ENCODE data around the gene TBXAS1. TPM values are rescaled to one million over a fixed set of nuclear protein-coding genes. Genes with fewer than 3 reads are reported as not detected.

The TBXAS1 gene
- total and polyA plus RNA-seq, 2 experiments from 2014 or later: 1.3 TPM; not detected in 1

GRCh38 chr7:139948587-139949335 is 119.7 kb downstream of the TBXAS1 start:
- peaks cover 5% of the 10 kb centered on the region; the same call in 2 of the 3 replicates for H3K4me1 Mint-ChIP-seq
- Histone ChIP-seq H3F3A (replicated peaks; ENCODE audit: low read depth) (no peaks in the 10 kb centered on the region), H3K4me2 (no peak overlapping the region), H3K4me1 (ENCODE audit: insufficient read depth) (0 out of 2 replicates have a peak, but pooled peaks cover 7% of the 10 kb centered on the region), H3K27me3 (ENCODE audit: insufficient read depth) (no peaks in the 10 kb centered on the region), H3K9me2 (ENCODE audit: insufficient read depth) (0 out of 2 replicates have a peak, but pooled peaks cover 10% of the 10 kb centered on the region), H3K36me3 (ENCODE audit: insufficient read depth) (no peaks in the 10 kb centered on the region; the same call in 1 of the 2 replicates), H2AFZ (no peak overlapping the region), H4K20me1 (replicated peaks; ENCODE audit: insufficient read depth) (no peaks in the 10 kb centered on the region), H3K27ac (ENCODE audit: low read depth) (no peak overlapping the region), H3K4me3 (no peak overlapping the region), H3K79me2 (replicated peaks; ENCODE audit: insufficient read depth) (no peaks in the 10 kb centered on the region)
- TF ChIP-seq ETS1 (IDR thresholded peaks at IDR 0.05): no peak
- TF ChIP-seq JUNB (IDR thresholded peaks at IDR 0.05; ENCODE audit: unreplicated experiment): no peak
- no peak for TF ChIP-seq REST (IDR thresholded peaks at IDR 0.05; ENCODE audit: unreplicated experiment)
- TF ChIP-seq, protein P1, sequence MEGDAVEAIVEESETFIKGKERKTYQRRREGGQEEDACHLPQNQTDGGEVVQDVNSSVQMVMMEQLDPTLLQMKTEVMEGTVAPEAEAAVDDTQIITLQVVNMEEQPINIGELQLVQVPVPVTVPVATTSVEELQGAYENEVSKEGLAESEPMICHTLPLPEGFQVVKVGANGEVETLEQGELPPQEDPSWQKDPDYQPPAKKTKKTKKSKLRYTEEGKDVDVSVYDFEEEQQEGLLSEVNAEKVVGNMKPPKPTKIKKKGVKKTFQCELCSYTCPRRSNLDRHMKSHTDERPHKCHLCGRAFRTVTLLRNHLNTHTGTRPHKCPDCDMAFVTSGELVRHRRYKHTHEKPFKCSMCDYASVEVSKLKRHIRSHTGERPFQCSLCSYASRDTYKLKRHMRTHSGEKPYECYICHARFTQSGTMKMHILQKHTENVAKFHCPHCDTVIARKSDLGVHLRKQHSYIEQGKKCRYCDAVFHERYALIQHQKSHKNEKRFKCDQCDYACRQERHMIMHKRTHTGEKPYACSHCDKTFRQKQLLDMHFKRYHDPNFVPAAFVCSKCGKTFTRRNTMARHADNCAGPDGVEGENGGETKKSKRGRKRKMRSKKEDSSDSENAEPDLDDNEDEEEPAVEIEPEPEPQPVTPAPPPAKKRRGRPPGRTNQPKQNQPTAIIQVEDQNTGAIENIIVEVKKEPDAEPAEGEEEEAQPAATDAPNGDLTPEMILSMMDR (conservative IDR thresholded peaks at IDR 0.05; ENCODE audit: low read depth in 2 of 2): no peak
- TF ChIP-seq, protein P2, sequence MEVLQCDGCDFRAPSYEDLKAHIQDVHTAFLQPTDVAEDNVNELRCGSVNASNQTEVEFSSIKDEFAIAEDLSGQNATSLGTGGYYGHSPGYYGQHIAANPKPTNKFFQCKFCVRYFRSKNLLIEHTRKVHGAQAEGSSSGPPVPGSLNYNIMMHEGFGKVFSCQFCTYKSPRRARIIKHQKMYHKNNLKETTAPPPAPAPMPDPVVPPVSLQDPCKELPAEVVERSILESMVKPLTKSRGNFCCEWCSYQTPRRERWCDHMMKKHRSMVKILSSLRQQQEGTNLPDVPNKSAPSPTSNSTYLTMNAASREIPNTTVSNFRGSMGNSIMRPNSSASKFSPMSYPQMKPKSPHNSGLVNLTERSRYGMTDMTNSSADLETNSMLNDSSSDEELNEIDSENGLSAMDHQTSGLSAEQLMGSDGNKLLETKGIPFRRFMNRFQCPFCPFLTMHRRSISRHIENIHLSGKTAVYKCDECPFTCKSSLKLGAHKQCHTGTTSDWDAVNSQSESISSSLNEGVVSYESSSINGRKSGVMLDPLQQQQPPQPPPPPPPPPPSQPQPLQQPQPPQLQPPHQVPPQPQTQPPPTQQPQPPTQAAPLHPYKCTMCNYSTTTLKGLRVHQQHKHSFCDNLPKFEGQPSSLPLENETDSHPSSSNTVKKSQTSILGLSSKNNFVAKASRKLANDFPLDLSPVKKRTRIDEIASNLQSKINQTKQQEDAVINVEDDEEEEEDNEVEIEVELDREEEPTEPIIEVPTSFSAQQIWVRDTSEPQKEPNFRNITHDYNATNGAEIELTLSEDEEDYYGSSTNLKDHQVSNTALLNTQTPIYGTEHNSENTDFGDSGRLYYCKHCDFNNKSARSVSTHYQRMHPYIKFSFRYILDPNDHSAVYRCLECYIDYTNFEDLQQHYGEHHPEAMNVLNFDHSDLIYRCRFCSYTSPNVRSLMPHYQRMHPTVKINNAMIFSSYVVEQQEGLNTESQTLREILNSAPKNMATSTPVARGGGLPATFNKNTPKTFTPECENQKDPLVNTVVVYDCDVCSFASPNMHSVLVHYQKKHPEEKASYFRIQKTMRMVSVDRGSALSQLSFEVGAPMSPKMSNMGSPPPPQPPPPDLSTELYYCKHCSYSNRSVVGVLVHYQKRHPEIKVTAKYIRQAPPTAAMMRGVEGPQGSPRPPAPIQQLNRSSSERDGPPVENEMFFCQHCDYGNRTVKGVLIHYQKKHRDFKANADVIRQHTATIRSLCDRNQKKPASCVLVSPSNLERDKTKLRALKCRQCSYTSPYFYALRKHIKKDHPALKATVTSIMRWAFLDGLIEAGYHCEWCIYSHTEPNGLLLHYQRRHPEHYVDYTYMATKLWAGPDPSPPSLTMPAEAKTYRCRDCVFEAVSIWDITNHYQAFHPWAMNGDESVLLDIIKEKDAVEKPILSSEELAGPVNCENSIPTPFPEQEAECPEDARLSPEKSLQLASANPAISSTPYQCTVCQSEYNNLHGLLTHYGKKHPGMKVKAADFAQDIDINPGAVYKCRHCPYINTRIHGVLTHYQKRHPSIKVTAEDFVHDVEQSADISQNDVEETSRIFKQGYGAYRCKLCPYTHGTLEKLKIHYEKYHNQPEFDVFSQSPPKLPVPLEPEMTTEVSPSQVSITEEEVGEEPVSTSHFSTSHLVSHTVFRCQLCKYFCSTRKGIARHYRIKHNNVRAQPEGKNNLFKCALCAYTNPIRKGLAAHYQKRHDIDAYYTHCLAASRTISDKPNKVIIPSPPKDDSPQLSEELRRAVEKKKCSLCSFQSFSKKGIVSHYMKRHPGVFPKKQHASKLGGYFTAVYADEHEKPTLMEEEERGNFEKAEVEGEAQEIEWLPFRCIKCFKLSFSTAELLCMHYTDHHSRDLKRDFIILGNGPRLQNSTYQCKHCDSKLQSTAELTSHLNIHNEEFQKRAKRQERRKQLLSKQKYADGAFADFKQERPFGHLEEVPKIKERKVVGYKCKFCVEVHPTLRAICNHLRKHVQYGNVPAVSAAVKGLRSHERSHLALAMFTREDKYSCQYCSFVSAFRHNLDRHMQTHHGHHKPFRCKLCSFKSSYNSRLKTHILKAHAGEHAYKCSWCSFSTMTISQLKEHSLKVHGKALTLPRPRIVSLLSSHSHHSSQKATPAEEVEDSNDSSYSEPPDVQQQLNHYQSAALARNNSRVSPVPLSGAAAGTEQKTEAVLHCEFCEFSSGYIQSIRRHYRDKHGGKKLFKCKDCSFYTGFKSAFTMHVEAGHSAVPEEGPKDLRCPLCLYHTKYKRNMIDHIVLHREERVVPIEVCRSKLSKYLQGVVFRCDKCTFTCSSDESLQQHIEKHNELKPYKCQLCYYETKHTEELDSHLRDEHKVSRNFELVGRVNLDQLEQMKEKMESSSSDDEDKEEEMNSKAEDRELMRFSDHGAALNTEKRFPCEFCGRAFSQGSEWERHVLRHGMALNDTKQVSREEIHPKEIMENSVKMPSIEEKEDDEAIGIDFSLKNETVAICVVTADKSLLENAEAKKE (CRISPR knock-in tag; IDR thresholded peaks at IDR 0.05): no peak
- no peak for TF ChIP-seq ZNF114 (CRISPR knock-in tag; IDR thresholded peaks at IDR 0.05)
- no peak for TF ChIP-seq EZH2 (IDR thresholded peaks at IDR 0.05; ENCODE audit: low read depth, unreplicated experiment)
- TF ChIP-seq CREB1 (CRISPR knock-in tag; IDR thresholded peaks at IDR 0.05; ENCODE audit: low read depth): no peak
- TF ChIP-seq POLR2AphosphoS5 (IDR thresholded peaks at IDR 0.05; ENCODE audit: low read depth): no peak
- TF ChIP-seq NANOG (IDR thresholded peaks at IDR 0.05; ENCODE audit: borderline replicate concordance): no peak
- no peak for TF ChIP-seq ZNF331 (CRISPR knock-in tag; IDR thresholded peaks at IDR 0.05; ENCODE audit: low read depth)
- TF ChIP-seq EZH2phosphoT487 (IDR thresholded peaks at IDR 0.05; ENCODE audit: unreplicated experiment): no peak
- TF ChIP-seq STAT1 (IDR thresholded peaks at IDR 0.05; ENCODE audit: unreplicated experiment): no peak
- no peak overlapping the region for H3K27ac Mint-ChIP-seq
- DNase-seq (ENCODE audit: low spot score) (no peak), ATAC-seq (no peak)
- no peak overlapping the region for H3K4me3 Mint-ChIP-seq
- peaks cover 17% of the 10 kb centered on the region for H3K9me3 Mint-ChIP-seq
- peaks cover 12% of the 10 kb centered on the region for H3K27me3 Mint-ChIP-seq (ENCODE audit: insufficient read depth, low read depth, poor library complexity)
- H3K36me3 Mint-ChIP-seq (ENCODE audit: low read depth): peaks cover 8% of the 10 kb centered on the region; the same call in 1 of the 3 replicates
